ENCODE results near the gene ATP1B1.

DNA sequence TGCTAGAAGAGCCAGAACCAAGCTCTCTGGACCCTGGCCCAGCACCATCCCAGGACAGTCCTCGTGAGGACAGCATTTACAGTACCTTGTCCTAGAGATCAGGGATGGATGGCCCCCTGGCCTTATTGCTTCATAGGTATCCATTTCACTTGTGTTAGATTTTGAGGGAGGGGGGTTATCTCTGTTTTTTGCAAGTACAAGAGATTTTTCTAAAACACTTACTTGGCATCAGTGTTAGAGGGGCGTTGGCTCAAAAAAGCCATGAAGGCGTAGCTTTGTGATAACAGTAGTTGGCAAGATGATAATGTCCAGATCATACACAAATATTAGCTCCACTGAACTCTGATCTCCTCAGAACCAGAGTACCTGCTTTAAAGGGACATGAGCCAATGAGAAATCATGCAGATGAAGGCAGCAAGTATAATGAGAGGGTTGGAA, 5.8 kb upstream of the ATP1B1 start:
- no peak for TF ChIP-seq EZH2 (IDR thresholded peaks at IDR 0.05; ENCODE audit: borderline replicate concordance, low read depth, low read length, poor library complexity, severe bottlenecking)
- TF ChIP-seq, protein P1, sequence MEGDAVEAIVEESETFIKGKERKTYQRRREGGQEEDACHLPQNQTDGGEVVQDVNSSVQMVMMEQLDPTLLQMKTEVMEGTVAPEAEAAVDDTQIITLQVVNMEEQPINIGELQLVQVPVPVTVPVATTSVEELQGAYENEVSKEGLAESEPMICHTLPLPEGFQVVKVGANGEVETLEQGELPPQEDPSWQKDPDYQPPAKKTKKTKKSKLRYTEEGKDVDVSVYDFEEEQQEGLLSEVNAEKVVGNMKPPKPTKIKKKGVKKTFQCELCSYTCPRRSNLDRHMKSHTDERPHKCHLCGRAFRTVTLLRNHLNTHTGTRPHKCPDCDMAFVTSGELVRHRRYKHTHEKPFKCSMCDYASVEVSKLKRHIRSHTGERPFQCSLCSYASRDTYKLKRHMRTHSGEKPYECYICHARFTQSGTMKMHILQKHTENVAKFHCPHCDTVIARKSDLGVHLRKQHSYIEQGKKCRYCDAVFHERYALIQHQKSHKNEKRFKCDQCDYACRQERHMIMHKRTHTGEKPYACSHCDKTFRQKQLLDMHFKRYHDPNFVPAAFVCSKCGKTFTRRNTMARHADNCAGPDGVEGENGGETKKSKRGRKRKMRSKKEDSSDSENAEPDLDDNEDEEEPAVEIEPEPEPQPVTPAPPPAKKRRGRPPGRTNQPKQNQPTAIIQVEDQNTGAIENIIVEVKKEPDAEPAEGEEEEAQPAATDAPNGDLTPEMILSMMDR (conservative IDR thresholded peaks at IDR 0.05; ENCODE audit: low read depth, low read length): no peak

All from A673 (cell line).